GM12801 (cell line): ENCODE measurements around the gene IL1RAP.

Experiments
- CTCF ChIP-seq: IDR thresholded peaks from one replicate; pipeline ENCODE4 v1.5.1; 2011; ENCODE audit warnings: control low read depth; ENCODE audit not compliant: insufficient read length; ENCODE audit errors: extremely low read depth

IL1RAP gene

GRCh38 chr3:190677001-190677400 lies 163.1 kb downstream of the IL1RAP start:
- TF ChIP-seq CTCF, result no peak

- no peak for TF ChIP-seq CTCF
These were observed 166.8 kb downstream of the IL1RAP start for GRCh38 chr3:190680691-190681090.

- TF ChIP-seq CTCF, result no peak
These were observed 170.9 kb downstream of the IL1RAP start for GRCh38 chr3:190684776-190685175.

- TF ChIP-seq CTCF, result no peak
These were observed 172.1 kb downstream of the IL1RAP start for GRCh38 chr3:190686011-190686410.

GRCh38 chr3:190690246-190690645 lies 176.4 kb downstream of the IL1RAP start:
- no peak for TF ChIP-seq CTCF

GRCh38 chr3:190692256-190692655 lies 178.4 kb downstream of the IL1RAP start:
- no peak for TF ChIP-seq CTCF

GRCh38 chr3:190694335-190695001 lies 180.6 kb downstream of the IL1RAP start:
- TF ChIP-seq CTCF, result no peak
